NCI-H2196 treated with DMSO at 0.1 percent for 48 hours (cell line): ENCODE results near the gene CACNB3.

Source experiments
- DNase-seq: peaks from one replicate; lab custom pipeline; 2025; ENCODE audit not compliant: unreplicated experiment; lab: John Stamatoyannopoulos, UW

CACNB3 gene

GRCh38 chr12:48817873-48818830, at the start of gene CACNB3:
Gene CACNB3 (plus strand): TSS chr12:48818496. CDS start chr12:48818930, 434 bp downstream.
- DNase-seq, result peak; percentile 67

GRCh38 chr12:48768736-48769135, 49.6 kb upstream of the CACNB3 start:
- DNase-seq, result no peak

GRCh38 chr12:48770756-48771155, 47.5 kb upstream of the CACNB3 start:
- no peak for DNase-seq

GRCh38 chr12:48771588-48772112, 46.6 kb upstream of the CACNB3 start:
- no peak for DNase-seq

- DNase-seq, result no peak
These were observed 44.6 kb upstream of the CACNB3 start for GRCh38 chr12:48773686-48774085.

GRCh38 chr12:48774516-48774915, 43.8 kb upstream of the CACNB3 start:
- no peak for DNase-seq

- DNase-seq, result no peak
These were observed 43.0 kb upstream of the CACNB3 start for GRCh38 chr12:48775299-48775698.

- no peak for DNase-seq
These were observed 42.2 kb upstream of the CACNB3 start for GRCh38 chr12:48775991-48776649.

- no peak for DNase-seq
These were observed 41.3 kb upstream of the CACNB3 start for GRCh38 chr12:48776956-48777355.

- no peak for DNase-seq
These were observed 40.5 kb upstream of the CACNB3 start for GRCh38 chr12:48777501-48778400.

- no peak for DNase-seq
These were observed 38.4 kb upstream of the CACNB3 start for GRCh38 chr12:48779869-48780268.

GRCh38 chr12:48780381-48781025, 37.8 kb upstream of the CACNB3 start:
- DNase-seq, result no peak

GRCh38 chr12:48781750-48782456, 36.4 kb upstream of the CACNB3 start:
- DNase-seq, result no peak

- no peak for DNase-seq
These were observed 35.6 kb upstream of the CACNB3 start for GRCh38 chr12:48782457-48783395.

GRCh38 chr12:48783432-48783831, 34.9 kb upstream of the CACNB3 start:
- no peak for DNase-seq

GRCh38 chr12:48786591-48787544, 31.4 kb upstream of the CACNB3 start:
- no peak for DNase-seq

GRCh38 chr12:48787791-48788523, 30.3 kb upstream of the CACNB3 start:
- DNase-seq, result no peak
